AG04449 (cell line): Measurements from ENCODE around the gene NDUFS3.
A peak's percentile ranks its signal among the peaks of the same experiment; 100 is the strongest.
"Not testable (repeated sequence)": the region's sequence is repeated elsewhere in the genome, so short reads cannot be mapped to it uniquely, and the experiment has no call there.

Experiments
- CTCF ChIA-PET: fragments of 350-600 bp; formaldehyde crosslinking; extraction: SDS; loops from one replicate; lab custom pipeline; 2021; ENCODE audit warnings: antibody characterized with exemption; lab: Yijun Ruan, JAX
- POLR2A ChIA-PET: fragments of 400-600, 350-600 bp; formaldehyde crosslinking; extraction: SDS; loops from one replicate; lab custom pipeline; 2020; ENCODE audit warnings: antibody characterized with exemption, inconsistent platforms; lab: Yijun Ruan, JAX
- DNase-seq: peaks from one replicate; pipeline ENCODE4 v3.0.0-alpha.2; 2010; ENCODE audit warnings: low read depth, low spot score
- H3K4me3 ChIP-seq: 2 replicates; pipeline ENCODE4 v1.5.1; 2011; ENCODE audit warnings: low read depth, mild to moderate bottlenecking, control low read depth, low read length
- TF ChIP-seq, protein P1 (sequence below): IDR thresholded peaks from one replicate; pipeline ENCODE4 v1.5.1; 2011; ENCODE audit warnings: mild to moderate bottlenecking, moderate library complexity, low read length, control low read depth, inconsistent platforms; ENCODE audit not compliant: insufficient read depth; ENCODE audit errors: missing control alignments

The NDUFS3 gene

GRCh38 chr11:47545298-47545697, 33.6 kb upstream of the NDUFS3 start:
- TF ChIP-seq, protein P1, sequence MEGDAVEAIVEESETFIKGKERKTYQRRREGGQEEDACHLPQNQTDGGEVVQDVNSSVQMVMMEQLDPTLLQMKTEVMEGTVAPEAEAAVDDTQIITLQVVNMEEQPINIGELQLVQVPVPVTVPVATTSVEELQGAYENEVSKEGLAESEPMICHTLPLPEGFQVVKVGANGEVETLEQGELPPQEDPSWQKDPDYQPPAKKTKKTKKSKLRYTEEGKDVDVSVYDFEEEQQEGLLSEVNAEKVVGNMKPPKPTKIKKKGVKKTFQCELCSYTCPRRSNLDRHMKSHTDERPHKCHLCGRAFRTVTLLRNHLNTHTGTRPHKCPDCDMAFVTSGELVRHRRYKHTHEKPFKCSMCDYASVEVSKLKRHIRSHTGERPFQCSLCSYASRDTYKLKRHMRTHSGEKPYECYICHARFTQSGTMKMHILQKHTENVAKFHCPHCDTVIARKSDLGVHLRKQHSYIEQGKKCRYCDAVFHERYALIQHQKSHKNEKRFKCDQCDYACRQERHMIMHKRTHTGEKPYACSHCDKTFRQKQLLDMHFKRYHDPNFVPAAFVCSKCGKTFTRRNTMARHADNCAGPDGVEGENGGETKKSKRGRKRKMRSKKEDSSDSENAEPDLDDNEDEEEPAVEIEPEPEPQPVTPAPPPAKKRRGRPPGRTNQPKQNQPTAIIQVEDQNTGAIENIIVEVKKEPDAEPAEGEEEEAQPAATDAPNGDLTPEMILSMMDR = no peak
- POLR2A ChIA-PET = no interaction called here
- CTCF ChIA-PET = interaction anchor here (0.9 to 1.4 kb wide), 2 partner anchors 10 kb away, joined by 3 to 4 read pairs; no protein-coding TSS in a partner anchor
- DNase-seq = no peak
- H3K4me3 ChIP-seq = no peak overlapping the region

GRCh38 chr11:47546274-47546673, 32.6 kb upstream of the NDUFS3 start:
- POLR2A ChIA-PET, CTCF ChIA-PET, DNase-seq, H3K4me3 ChIP-seq: not testable (repeated sequence)

- TF ChIP-seq, protein P1 = no peak
- POLR2A ChIA-PET = no interaction called here
- CTCF ChIA-PET = interaction anchor here (1.4 to 7.1 kb wide), 5 partner anchors 16 to 54 kb away, joined by 3 to 95 read pairs (median 7); partner anchors contain the start of gene PTPMT1
- no peak for DNase-seq
- no peak overlapping the region for H3K4me3 ChIP-seq
Observed at GRCh38 chr11:47550288-47551047, 28.4 kb upstream of the NDUFS3 start.

DNA sequence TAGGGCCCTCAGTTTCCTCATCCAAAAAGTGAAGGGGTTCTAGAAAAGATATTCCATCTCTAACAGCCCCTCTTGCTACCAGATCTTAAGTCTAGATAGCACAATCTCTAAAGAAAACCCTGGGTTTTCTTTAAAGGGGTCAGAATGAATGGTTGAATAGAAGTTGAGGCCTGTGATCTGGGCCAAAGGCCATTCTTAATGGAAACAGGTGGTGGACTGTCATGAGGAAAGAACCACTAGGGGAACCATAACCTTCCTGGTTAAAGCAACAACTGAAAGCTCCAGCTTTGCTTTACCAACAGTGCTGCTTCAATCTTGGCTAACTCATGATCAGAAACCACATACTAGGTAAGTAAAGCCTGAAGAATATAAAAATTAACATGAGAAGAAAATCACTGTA, 27.8 kb upstream of the NDUFS3 start:
- ChIA-PET POLR2A (no interaction called here), CTCF (interaction anchor here (0.7 to 7.1 kb wide), 12 partner anchors 12 to 98 kb away, joined by 3 to 95 read pairs (median 6); partner anchors contain the start of gene PTPMT1)
- TF ChIP-seq, protein P1 = peak; percentile 9
- peak overlapping the region; percentile 27 for H3K4me3 ChIP-seq
- no peak for DNase-seq

DNA sequence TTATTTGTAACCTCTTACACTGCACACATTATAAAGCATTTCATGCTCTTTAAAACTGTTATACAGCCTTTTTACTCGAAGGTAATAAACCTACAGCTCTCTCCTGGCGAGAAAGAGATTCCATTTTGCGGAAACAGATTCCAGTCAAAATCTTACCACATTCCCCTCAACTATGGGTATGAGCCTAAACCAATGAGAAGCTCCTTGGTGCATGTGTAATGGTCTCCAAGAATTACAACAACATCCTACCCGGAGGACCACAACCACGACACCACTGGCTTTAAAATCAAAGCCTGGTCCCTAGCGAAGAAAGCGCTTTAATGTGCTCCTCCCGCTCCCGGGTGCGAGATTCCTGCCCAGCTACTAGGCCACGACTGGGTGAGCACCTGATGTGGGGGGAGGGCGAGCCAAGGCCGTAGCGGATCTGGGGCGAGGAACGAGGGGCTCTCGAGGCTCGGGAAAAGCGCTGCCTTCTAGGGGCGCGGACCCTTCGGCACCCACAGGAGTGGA, 26.8 kb upstream of the NDUFS3 start:
- peak overlapping the region; percentile 98 for H3K4me3 ChIP-seq
- CTCF ChIA-PET = interaction anchor here (0.7 to 7.1 kb wide), 16 partner anchors 13 to 119 kb away, joined by 3 to 95 read pairs (median 6); partner anchors contain the start of gene PTPMT1
- TF ChIP-seq, protein P1 = no peak
- DNase-seq = no peak
- POLR2A ChIA-PET = interaction anchor here (0.7 to 1.4 kb wide), 6 partner anchors 11 to 35 kb away, joined by 3 to 5 read pairs (median 3); partner anchors contain the start of gene PTPMT1

DNA sequence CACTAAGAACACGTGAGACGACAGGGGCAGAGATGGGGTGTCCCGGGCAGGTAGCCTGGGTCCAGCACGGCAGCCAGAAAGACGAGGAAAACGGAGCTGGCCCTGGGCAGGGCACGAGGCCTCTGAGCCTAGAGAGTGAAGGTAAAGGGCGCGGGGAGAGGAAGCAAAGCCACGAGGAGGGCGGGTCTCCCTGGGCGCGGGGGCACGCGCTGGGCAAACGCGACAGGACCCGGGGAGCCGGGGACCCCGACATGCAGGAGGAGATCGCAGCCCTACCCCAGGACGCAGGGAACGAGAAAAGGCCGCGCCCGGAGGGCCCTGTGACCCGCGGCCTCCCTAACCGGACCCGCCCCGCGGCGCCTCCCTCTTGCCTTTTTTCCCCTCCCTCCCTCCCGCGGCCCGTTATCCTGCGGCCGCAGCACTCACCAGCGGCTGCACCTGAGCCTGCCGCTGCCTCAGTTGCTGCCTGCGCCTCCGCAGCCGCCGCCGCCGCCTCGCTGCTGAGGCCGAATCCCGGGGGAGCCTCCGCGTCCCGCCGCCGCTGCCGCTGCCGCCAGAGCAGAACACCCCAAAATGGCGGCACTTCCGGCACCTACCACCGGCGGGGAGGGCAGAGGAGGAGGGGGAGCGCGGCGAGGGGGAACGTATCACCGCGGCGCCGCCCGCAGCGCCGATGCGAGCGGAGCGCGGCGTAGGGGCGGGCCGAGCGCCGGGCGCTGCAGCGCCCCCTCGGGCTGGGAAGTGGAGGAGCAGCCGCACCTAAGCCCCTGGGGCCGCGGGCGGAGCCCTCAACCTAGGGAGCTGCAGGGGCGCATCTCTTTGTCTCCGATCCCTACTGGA, 26.1 kb upstream of the NDUFS3 start, which contains the start of gene CELF1:
TSS of gene CELF1 (minus strand) at position 567 of the 840 bp plus-strand sequence. CDS start 53,609 bp downstream, outside the sequence.
- TF ChIP-seq, protein P1 = peak; percentile 82
- POLR2A ChIA-PET = interaction anchor here (0.6 to 1.4 kb wide), 6 partner anchors 12 to 36 kb away, joined by 3 to 5 read pairs (median 3); no protein-coding TSS in a partner anchor
- CTCF ChIA-PET = interaction anchor here (0.6 to 7.1 kb wide), 35 partner anchors 9 to 208 kb away, joined by 3 to 95 read pairs (median 3); partner anchors contain the start of genes KBTBD4, NDUFS3 and PTPMT1
- DNase-seq = no peak
- H3K4me3 ChIP-seq = peak within 1 kb of the TSS; percentile 98
